Measurements from ENCODE around the gene STARD7. TPM values are rescaled to one million over a fixed set of nuclear protein-coding genes. Genes with fewer than 3 reads are reported as not detected.

STARD7 gene
- total and polyA plus RNA-seq, 7 donors = 111 to 472 (median 184) TPM

DNA sequence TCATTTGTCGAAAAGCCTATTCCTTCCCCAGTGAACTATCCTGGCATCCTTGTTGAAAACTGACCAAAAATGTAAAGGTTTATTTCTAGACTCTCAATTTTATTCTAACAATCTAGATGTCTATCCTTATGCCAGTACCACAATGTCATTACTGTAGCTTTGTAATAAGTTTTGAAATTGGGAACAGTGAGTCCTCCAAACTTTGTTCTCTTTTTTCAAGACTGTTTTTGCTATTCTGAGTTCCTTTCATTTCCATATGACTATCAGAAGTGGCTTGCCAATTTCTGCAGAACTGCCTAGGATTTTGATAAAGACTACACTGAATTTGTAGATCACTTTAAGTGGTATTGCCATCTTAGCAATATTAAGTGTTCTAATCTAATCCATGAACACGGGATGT, 9.7 kb downstream of the STARD7 start:
- 76 to 82% (median 78%) methylated on average over 2 of the region's 2 CpGs for WGBS, 3 donors
- no peak for ATAC-seq
- intact Hi-C loops (cut with DNase I) = no loop called here

DNA sequence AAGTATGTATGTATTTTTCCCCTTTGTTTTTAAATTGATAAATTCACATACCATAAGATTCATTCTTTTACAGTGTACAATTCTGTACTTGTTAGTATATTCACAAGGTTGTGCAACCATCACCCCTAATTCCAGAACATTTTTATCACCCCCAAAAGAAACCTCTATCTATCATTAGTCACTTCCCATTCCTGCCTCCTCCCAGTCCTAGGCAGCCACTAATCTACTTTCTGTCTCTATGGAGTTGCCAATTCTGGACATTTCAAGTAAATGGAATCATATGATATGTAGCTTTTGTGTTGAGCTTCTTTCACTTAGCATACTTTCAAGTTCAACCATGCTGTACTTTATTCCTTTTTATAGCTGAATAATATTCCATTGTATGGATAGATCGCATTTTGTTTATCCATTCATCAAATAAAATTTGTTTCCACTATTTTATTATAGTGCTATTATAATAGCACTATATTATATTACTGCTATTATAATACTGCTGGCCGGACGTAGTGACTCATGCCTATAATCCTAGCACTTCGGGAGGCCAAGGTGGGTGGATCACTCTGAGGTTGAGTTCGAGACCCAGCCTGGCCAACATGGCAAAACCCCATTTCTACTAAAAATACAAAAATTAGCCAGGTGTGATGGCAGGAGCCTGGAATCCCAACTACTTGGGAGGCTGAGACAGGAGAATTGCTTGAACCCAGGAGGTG, 10.9 kb downstream of the STARD7 start:
- Histone ChIP-seq H3K36me3 (ENCODE audit: insufficient read depth in 1 of 2, low read depth in 1 of 2) (peaks cover 5 to 28% of the 10 kb centered on the region in 2 donors), H3K4me3 (peak overlapping the region; percentile 3), H3K9me3 (no peaks in the 10 kb centered on the region), H3K27me3 (ENCODE audit: insufficient read depth in 3 of 3, low read length in 2 of 3) (no peaks in the 10 kb centered on the region), H3K4me1 (peaks cover 84% of the 10 kb centered on the region), H3K27ac (peak overlapping the region; percentile 99)
- whole genome bisulfite sequencing, 3 donors = 35 to 56% (median 38%) methylated on average over 5 of the region's 5 CpGs
- no peak for TF ChIP-seq CTCF (IDR thresholded peaks at IDR 0.05)
- ATAC-seq (peak; percentile 42 to 59 (median 50)), DNase-seq (no peak)
- intact Hi-C loops (cut with DNase I) = no loop called here

More for the DNA sequence above, 9.7 kb downstream of the STARD7 start:
- no peak for TF ChIP-seq CTCF (IDR thresholded peaks at IDR 0.05)
- no peaks in the 10 kb centered on the region for H3K9me3 ChIP-seq
- peaks cover 0 to 16% of the 10 kb centered on the region in 2 donors for H3K36me3 ChIP-seq (ENCODE audit: insufficient read depth in 1 of 2, low read depth in 1 of 2)
- peak overlapping the region; percentile 99 for H3K27ac ChIP-seq
- no peak overlapping the region for H3K4me3 ChIP-seq
- peaks cover 89% of the 10 kb centered on the region for H3K4me1 ChIP-seq
- no peaks in the 10 kb centered on the region for H3K27me3 ChIP-seq (ENCODE audit: insufficient read depth in 3 of 3, low read length in 2 of 3)
- no peak for DNase-seq

GRCh38 chr2:96195410-96196066, 13.1 kb downstream of the STARD7 start:
- Histone ChIP-seq H3K36me3 (ENCODE audit: insufficient read depth in 1 of 2, low read depth in 1 of 2) (peaks cover 13 to 50% of the 10 kb centered on the region in 2 donors), H3K9me3 (no peaks in the 10 kb centered on the region), H3K4me3 (no peak overlapping the region), H3K4me1 (peaks cover 64% of the 10 kb centered on the region), H3K27ac (peak overlapping the region; percentile 99), H3K27me3 (ENCODE audit: insufficient read depth in 3 of 3, low read length in 2 of 3) (no peaks in the 10 kb centered on the region)
- WGBS, 3 donors = 61 to 75% (median 63%) methylated on average over 10 of the region's 10 CpGs
- TF ChIP-seq CTCF (IDR thresholded peaks at IDR 0.05) = no peak
- intact Hi-C loops (cut with DNase I) = no loop called here
- ATAC-seq (peak in 2 of 4 donors; percentile 37 to 42), DNase-seq (no peak)

DNA sequence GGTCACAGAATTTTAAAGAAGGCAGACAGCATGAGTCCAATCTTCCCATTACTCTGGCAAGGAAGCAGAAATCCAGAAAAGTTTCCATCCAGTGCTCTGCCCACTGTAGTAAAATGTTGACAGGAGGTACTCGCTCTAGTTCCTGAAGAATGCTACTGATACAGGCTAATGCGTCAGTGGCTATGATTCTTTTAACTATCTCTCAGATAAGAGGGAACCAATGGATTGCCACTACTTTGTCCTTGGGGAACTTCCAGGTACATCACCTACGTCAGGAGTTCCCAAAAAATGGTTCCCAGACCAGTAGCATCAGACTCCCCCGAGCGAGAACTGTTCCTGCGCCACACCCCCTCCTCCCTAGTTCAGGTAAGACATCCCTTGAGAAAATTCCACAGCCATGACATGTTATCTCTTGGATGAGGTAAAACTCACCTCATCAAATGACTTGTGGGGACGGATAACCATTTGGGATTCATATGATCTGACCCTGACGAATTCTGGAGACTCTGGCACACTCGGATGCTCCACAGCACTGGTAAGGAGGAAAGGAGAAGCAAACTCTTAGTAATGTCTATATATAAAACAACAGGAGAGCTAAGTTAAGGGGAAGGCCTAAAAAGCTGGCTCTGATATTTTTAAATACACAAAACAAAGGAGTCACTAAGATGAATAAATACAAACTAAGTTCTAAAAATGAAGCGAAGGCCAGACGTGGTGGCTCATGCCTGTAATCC, 16.5 kb downstream of the STARD7 start:
- H3K9me3 ChIP-seq = no peaks in the 10 kb centered on the region
- intact Hi-C loops (cut with DNase I) = no loop called here
- peaks cover 44% of the 10 kb centered on the region for H3K4me1 ChIP-seq
- 80 to 89% (median 81%) methylated on average over 11 of the region's 11 CpGs for WGBS, 3 donors
- H3K36me3 ChIP-seq (ENCODE audit: insufficient read depth in 1 of 2, low read depth in 1 of 2) = peaks cover 14 to 81% of the 10 kb centered on the region in 2 donors
- no peak for TF ChIP-seq CTCF (IDR thresholded peaks at IDR 0.05)
- no peak overlapping the region for H3K4me3 ChIP-seq
- peak overlapping the region; percentile 46 for H3K27ac ChIP-seq
- no peak for ATAC-seq
- no peak for DNase-seq
- H3K27me3 ChIP-seq (ENCODE audit: insufficient read depth in 3 of 3, low read length in 2 of 3) = no peaks in the 10 kb centered on the region

Data from psoas muscle (tissue), 8 donors.